Lower leg skin (tissue), 4 donors: Measurements from ENCODE around the gene FAM114A2. TPM values are rescaled to one million over a fixed set of nuclear protein-coding genes. Genes with fewer than 3 reads are reported as not detected.
"Not testable (repeated sequence)": the region's sequence is repeated elsewhere in the genome, so short reads cannot be mapped to it uniquely, and the experiment has no call there.

Source experiments
- DNase-seq, 2 donors: peaks; one replicate each; pipeline ENCODE4 v3.0.0-alpha.2; 2019; ENCODE audit warnings: low spot score in 2 of 2
- H3K4me3 ChIP-seq: fragments of 200-600 bp; sonication (generic); 2 replicates; pipeline ENCODE4 v1.5.1; 2017; ENCODE audit warnings: mild to moderate bottlenecking, low read depth; ENCODE audit not compliant: poor library complexity, severe bottlenecking
- CTCF ChIP-seq, 3 donors: fragments of 450-650 bp; IDR thresholded peaks; one replicate each; pipeline ENCODE4 v1.5.1; 2016; ENCODE audit warnings: antibody characterized with exemption in 3 of 3, mild to moderate bottlenecking in 3 of 3, moderate library complexity in 2 of 3
- POLR2A ChIP-seq, 2 donors: fragments of 450-650 bp; IDR thresholded peaks; one replicate each; pipeline ENCODE4 v1.6.1; 2016 to 2017; ENCODE audit warnings: antibody characterized with exemption in 2 of 2, mild to moderate bottlenecking in 1 of 2, moderate library complexity in 1 of 2
- WGBS, 2 donors: methylation state at CpG; one replicate each; pipeline ENCODE4 v1.1.5; 2018; 5-methylcytosine and 5-hydroxymethylcytosine counted together
- intact Hi-C: fragments of 100-400 bp; cut with DNase I; formaldehyde crosslinking; loops from one replicate; pipeline ENCODE4 v1.15.0; 2023; ENCODE audit warnings: low total_unique reads
- total RNA-seq, 4 donors: library from RNA; depleted of rRNA; stranded (reverse); fragments of >200 nt; gene quantifications; one replicate each; pipeline ENCODE4 v1.1.0, GENCODE V29; 2016

The FAM114A2 gene
- total RNA-seq, 4 donors from 2014 or later, result 7.6 to 25.1 (median 15.6) TPM

GRCh38 chr5:154034944-154035343 lies 3.8 kb downstream of the FAM114A2 start:
- WGBS, 2 donors, result 93 to 95% methylated on average over 3 of the region's 3 CpGs
- intact Hi-C loops, result no loop called here
- no peak for TF ChIP-seq POLR2A (IDR thresholded peaks at IDR 0.05)
- no peak for TF ChIP-seq CTCF (IDR thresholded peaks at IDR 0.05)
- no peak overlapping the region for H3K4me3 ChIP-seq
- no peak for DNase-seq

- no peak for TF ChIP-seq CTCF (IDR thresholded peaks at IDR 0.05)
- no peak for TF ChIP-seq POLR2A (IDR thresholded peaks at IDR 0.05)
- WGBS, 2 donors, result 88 to 94% methylated on average over 2 of the region's 2 CpGs
- intact Hi-C loops, result no loop called here
- DNase-seq, result no peak
- H3K4me3 ChIP-seq, result no peak overlapping the region
These were observed 6.7 kb downstream of the FAM114A2 start for GRCh38 chr5:154031937-154032489.

- no peak for TF ChIP-seq POLR2A (IDR thresholded peaks at IDR 0.05)
- TF ChIP-seq CTCF (IDR thresholded peaks at IDR 0.05), result no peak
- no peak overlapping the region for H3K4me3 ChIP-seq
- no peak for DNase-seq
- intact Hi-C loops, result no loop called here
These were observed 12.8 kb downstream of the FAM114A2 start for GRCh38 chr5:154025951-154026350.

- DNase-seq, H3K4me3 ChIP-seq, intact Hi-C loops: not testable (repeated sequence)
- WGBS, 2 donors, result 92 to 95% methylated on average over 1 of the region's 1 CpG
These were observed 19.8 kb downstream of the FAM114A2 start for GRCh38 chr5:154018919-154019318.

- intact Hi-C loops, result no loop called here
- no peak overlapping the region for H3K4me3 ChIP-seq
- TF ChIP-seq POLR2A (IDR thresholded peaks at IDR 0.05) (no peak), CTCF (IDR thresholded peaks at IDR 0.05) (no peak)
- WGBS, 2 donors, result 93 to 95% methylated on average over 4 of the region's 4 CpGs
- no peak for DNase-seq
These were observed 23.5 kb downstream of the FAM114A2 start for GRCh38 chr5:154015071-154015693.

GRCh38 chr5:154010660-154011059 lies 28.1 kb downstream of the FAM114A2 start:
- H3K4me3 ChIP-seq, result no peak overlapping the region
- DNase-seq, result no peak
- intact Hi-C loops, result no loop called here
- no peak for TF ChIP-seq CTCF (IDR thresholded peaks at IDR 0.05)
- TF ChIP-seq POLR2A (IDR thresholded peaks at IDR 0.05), result no peak
- 56 to 64% methylated on average over 3 of the region's 3 CpGs for WGBS, 2 donors
